ENCODE data around the gene PDCD1LG2.

Gene PDCD1LG2

DNA sequence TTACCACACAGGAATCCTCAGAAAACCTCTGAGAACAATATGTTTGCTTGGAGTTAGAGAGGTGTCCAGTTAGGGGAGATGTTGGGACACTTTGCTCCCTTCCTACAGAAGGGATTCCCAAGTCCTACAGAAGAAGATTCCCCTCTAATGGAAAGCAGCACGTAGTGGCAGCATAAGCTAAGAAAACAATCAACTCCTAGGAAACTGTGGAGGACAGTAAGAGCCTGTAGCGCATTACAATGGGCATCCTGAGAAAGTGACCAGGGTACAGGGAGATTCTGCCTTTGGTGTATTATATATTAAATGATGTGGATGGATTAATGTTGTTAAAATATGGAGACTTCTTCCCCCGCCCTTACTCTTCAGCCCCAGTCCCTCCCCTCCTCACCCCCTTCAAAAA, 104.7 kb downstream of the PDCD1LG2 start:
- no peak for DNase-seq

DNA sequence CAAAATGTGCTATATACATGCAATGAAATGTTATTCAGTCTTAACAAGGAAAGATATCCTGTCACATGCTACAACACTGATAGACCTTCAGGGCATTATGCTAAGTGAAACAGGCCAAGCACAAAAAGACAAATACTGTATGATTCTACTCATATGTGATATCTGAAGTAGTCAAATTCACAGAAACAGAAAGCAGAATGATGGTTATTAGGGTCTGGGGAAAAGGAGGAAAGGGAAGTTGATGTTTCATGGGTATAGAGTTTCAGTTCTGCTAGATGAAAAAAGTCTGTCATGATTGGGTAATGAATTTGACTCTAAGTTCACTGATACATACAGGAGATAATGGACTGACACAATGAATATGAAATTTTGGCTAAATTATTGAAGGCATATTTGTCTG, 107.4 kb downstream of the PDCD1LG2 start:
- no peak for DNase-seq

DNA sequence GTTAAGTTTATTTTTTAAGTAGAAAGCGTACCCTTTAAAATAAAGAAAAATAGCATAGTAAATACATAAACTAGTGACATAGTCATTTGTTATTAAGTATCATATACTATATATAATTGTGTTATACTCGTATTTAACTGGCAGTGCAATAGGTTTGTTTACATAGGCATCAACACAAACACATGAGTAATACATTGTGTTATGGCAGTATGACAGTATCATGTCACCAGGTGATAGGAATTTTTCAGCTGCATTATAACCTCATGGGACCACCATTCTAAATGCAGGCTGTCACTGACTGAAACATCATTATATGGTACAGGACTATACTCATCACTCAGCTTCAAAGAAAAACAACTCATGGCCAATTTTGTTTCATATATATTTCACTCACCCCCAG, 110.2 kb downstream of the PDCD1LG2 start:
- DNase-seq, result no peak

All from DMS79 treated with DMSO at 0.1 percent for 48 hours (cell line).